IPS-NIHi7 (cell line): Measurements from ENCODE around the gene PSEN2.
"Not testable (repeated sequence)": the region's sequence is repeated elsewhere in the genome, so short reads cannot be mapped to it uniquely, and the experiment has no call there.

Experiments used
- DNase-seq: peaks from one replicate; pipeline ENCODE4 v3.0.0; 2012; ENCODE audit warnings: mixed read lengths; ENCODE audit errors: extremely low spot score

PSEN2 gene

DNA sequence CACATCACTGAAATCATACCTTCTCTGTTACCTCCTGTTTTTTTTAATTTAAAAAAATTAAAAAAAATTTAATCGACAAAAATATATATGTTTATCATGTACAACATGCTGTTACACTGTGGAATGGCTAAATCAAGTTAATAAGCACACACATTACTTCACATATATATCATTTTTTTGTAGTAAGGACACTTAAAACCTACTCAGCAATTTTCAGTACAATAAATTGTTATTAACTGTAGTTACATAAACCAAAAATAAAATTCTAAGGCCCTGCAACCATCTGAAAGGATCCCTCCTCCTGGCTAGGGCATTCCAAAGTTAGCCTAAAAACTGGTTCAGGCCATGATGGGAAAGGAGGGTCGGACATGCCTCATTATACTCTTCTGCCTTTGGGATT is 46.1 kb downstream of the PSEN2 start:
- no peak for DNase-seq

DNA sequence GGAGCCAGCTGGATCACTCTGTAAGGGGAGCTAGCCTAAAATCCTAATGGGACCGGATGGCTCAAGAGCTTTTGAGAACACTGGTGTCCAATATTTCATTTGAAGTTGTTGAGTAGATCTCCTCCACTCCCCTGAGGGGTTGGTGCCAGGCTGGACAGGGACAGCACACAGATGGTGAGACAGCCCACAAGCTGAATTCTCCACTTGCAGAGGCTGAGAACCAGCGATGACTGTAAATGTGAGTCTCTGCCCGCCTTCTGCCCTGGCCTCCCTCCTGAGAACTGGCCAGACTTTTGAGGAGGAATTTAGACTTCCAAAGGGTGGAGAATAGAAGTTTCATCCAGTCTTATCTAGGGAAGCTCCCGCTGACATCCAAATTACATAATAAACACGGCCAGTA is 49.2 kb downstream of the PSEN2 start:
- no peak for DNase-seq

DNA sequence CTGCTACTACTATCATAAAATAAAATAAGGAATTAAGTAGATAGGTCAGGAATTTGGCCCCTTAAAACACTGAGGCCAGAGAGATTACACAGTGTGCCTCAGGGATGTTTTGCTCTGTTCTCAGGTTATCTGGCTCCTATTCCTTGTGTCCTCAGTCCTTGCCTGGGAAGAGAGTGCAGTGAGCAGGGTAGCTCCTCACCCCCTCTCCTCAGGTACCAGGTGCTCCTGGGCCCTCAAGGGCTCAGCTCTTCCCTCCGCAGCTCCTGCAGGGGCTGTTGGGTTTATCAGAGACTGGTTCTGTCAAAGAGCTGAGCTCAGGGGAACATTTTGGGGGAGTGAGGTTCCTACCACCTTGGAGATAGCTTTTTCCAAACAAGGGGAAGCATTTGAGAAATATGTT is 49.6 kb downstream of the PSEN2 start:
- no peak for DNase-seq

DNA sequence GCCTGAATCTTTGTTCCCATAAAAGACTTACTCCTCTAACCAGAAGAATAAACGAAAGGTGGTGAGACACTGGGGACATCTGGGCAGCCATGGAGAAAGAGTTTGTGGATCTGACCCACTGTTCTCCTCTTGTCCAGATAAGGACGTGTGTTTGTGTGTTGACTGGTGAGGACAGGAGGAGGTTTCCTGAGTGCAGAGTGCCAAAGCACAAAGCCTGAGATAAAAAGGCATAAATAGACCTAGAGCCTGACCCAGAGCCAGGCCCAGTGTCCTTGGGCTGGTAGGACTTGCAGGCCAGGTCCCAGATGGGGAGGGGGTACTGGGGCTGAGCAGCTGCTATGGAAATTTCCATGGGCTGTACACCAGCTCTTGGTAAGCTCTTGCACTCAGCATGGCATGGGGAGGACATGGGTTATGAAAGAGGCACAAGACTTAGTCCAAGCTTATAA is 50.1 kb downstream of the PSEN2 start:
- DNase-seq, result no peak

DNA sequence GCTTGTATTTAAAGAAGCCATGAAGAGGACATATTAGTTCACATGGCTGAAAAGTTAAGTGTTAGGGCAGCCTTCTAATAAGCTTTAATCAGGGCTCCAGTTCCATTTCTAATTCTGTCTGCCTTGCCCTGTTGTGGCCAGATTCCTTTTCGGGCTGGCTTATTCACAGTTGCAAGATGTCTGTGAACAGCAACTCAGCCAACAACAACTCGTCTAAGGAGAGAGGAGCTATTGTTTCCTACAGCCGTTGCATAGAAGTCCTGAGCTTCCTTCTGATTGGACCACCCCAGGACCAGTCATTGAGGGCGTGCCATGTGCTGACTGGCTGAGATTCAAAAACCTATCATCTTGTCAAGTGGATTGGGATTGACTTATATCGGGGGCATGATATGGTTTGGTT is 51.1 kb downstream of the PSEN2 start:
- no peak for DNase-seq

DNA sequence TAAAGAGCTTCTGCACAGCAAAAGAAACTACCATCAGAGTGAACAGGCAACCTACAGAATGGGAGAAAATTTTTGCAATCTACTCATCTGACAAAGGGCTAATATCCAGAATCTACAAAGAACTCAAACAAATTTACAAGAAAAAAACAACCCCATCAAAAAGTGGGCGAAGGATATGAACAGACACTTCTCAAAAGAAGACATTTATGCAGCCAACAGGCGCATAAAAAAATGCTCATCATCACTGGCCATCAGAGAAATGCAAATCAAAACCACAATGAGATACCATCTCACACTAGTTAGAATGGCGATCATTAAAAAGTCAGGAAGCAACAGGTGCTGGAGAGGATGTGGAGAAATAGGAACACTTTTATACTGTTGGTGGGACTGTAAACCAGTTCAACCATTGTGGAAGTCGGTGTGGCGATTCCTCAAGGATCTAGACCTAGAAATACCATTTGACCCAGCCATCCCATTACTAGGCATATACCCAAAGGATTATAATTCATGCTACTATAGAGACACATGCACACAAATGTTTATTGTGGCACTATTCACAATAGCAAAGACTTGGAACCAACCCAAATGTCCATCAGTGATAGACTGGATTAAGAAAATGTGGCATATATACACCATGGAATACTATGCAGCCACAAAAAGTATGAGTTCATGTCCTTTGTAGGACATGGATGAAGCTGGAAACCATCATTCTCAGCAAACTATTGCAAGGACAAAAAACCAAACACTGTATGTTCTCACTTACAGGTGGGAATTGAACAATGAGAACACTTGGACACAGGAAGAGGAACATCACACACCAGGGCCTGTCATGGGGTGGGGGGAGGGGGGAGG is 59.1 kb downstream of the PSEN2 start:
- DNase-seq, result not testable (repeated sequence)

DNA sequence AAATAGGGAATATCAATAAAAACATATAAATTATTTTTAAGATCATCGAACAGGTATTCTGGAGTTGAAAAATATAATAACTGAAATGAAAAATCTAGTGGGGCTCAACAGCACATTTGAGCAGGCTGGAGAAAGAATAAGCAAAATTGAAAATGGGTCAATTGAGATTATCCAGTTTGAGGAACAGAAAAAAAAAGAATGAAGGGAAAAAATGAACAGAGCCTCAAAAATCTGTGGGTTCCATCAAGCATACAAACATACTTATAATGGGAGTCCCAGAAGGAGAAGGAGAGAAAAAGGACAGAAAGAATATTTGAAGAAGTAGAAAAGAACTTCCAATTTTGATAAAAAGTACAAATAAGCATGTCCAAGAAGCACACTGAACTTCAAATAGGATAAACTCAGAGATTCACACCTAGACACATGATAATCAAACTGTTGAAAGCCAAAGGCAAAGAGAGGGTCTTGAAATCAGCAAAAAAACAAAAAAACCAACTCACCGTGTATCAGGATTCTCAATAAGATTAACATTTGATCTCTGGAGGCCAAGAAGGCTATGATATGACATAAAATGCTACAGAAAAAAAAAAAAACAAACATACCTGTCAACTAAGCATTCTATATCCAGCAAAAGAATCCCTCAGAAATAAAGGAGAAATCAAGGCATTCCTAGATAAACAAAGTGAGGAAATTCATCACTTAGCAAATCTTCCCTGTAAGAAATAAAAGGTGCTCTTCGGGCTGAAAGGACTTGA is 64.2 kb downstream of the PSEN2 start:
- no peak for DNase-seq

DNA sequence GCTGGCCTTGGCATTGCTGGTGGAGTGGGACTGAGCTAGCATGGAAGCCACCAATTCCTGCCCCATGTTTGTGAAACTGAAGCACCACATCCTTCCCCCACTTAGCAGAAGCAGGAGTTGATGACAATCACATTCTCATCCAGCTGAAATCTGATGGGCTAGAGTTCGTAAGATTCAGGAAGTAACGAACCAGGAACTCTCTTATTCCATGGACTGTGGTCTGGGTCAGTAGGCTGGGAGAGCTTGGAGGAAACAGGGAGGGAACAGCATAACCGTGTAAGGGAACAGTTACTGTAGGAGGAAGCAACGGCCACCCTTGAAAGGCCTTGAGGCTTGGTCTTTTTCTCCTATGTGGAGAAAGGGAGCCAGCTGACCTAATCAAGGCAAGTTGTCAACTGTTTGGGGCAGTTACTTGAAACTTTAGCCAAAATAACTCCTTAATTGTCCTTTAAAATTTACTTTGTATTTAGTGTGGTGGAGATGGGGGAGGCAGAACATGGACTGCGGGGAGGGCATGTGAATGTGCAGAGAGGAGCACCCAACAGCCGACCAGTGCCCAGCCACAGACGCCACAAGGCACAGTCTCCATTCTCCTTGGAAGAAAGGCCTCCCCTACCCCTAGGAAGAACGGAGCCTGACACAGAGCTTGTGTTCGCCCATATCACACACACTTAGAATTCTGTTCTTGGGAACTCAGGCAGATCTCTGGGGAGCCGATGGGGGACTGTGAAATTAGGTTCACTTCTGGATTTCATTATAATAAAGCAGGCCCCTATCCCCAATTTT is 67.7 kb downstream of the PSEN2 start:
- no peak for DNase-seq

DNA sequence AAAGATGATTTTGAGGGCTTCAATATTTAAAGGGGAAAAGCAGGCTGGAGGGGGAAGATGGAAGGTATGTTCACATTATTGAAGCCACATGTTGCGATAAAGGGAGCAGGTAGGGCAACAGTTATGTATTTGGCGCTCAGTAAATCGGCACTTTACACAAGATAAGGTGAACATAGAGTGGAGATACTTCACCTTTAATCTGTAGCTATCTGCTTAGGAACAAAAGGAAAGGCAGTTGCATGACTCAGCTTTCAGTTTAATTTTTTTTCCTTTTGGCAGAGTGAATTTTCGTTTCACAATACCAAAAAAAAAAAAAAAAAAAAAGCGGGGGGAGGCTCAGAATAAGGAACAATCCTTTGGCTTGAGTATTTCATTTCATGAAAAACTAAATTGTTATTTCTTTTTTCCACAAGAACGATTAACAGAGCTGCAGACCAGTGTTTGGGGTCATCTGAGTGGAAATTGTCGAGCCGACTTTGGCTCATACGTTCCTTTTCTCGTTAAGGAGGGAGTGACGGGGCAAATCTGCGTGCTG is 68.6 kb downstream of the PSEN2 start:
- DNase-seq, result no peak

DNA sequence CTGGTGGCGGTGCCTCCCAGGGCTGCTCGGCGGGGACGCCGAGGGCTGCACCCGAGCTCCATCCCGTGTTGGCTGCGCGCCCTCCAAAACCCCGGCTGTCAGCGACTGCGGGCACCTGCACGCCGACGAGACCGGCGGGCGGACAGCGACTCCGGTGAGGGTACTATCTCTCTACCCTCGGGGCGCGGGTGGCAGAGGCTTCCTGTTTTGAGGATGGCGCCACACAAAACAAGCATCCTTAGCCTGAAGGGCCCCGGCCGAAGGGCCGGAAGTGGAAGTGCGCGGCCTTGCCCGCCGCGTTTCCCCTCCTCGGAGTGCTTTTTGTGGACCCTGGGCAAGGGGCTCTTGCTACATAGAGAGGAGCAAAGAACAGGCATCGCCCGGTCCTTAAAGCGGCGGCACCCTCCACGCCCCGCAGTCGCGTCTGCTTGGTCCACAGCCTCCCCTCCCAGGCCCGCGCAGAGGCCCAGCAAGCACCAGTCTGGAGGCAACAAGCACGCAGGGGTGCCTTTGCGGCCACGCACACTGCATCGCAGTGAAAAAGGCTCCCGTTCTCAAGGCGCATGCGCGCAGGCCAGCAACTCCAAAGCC is 69.1 kb downstream of the PSEN2 start:
- DNase-seq, result peak; percentile 63

DNA sequence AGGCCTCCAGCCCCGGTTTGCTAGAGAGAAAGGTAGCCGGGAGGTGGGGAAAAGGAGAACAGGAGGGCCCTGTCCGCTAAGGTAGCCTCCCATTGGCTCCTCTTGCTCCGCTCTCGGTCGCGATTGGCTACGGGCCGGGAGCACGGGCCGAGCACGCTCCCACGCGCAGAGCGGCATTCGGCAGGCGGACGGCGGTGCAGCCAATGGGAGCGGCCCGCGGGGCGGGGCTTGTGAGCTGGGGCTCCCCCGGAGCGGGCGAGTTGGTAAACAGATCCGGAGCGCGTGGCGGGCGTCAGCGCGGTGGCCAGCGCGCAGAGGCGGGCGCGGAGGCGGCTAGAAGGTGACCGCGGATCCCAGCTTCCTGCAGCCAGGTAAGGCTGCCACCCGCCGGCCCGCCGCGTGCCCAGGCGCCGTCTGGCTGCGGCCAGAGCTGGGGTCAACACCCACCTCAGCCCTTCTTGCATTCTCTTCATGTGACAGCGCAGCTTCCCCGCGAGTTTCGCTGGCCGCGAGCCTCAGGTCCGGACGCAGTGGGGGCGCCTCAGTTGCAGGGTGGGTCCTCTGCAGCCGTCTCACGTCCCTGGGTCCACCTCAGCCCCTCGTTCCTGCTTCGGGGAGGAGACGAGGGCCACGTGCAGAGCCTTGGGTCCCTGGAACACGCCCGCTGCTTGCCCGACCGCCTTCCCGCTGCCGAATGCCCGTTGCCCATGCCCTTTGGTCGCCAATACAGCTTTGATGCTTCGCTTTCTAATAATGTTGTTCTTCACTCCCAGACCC is 69.8 kb downstream of the PSEN2 start, which contains the start of gene COQ8A:
TSS of gene COQ8A (plus strand) at position 266 of the 777 bp plus-strand sequence. CDS start 21,092 bp downstream, outside the sequence.
- peak; percentile 99 for DNase-seq

DNA sequence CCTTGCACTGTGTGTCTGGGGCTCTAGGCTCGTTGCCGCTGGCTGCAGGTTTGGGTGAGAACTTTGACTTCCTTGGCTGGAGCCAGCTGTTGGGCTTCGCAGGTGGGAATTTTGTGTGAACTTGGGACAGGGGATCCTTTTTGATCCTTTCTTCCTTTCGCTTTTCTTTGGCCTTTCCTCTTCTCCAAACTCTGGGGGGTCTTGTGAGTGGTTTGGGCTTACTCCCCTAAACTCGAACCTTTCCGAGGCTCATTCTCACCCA is 70.3 kb downstream of the PSEN2 start:
- no peak for DNase-seq

DNA sequence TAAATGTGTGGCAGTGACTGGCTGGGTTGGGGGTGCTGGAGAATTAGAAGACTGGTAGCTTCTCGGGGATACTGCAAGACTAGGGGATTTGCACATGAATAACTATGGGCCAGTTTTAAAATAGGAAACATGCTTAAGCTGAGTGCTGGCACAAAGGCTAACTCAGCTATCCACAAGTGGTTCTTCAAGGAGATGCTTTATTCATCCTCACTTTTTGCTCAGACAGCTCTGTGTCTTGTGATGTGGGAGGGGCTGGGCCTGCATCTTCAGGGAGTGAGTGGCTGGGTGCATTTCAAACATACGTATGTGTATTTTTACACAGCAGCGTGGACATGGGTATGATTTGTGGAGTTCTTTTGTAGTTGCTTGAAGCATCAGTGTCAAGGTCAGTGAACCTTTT is 72.0 kb downstream of the PSEN2 start:
- no peak for DNase-seq

DNA sequence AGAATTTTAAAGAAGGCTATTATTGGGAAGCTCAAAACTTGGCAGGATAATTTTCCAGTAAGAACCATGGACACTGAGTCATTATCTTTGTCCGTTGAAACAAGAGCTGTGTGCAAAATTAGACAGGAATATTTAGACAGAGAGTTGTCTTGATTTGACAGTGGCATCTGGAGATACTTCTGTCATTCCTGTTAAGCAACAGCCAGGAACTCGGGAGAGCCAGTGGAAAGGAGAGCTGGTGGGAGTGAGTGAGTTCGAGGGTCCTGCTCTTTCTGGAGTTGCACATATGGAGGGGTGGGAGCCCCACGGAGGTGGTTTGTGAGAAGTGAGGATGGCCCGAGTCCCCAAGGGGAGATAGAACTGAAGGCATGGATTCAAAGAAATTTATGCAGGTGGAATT is 72.7 kb downstream of the PSEN2 start:
- no peak for DNase-seq

DNA sequence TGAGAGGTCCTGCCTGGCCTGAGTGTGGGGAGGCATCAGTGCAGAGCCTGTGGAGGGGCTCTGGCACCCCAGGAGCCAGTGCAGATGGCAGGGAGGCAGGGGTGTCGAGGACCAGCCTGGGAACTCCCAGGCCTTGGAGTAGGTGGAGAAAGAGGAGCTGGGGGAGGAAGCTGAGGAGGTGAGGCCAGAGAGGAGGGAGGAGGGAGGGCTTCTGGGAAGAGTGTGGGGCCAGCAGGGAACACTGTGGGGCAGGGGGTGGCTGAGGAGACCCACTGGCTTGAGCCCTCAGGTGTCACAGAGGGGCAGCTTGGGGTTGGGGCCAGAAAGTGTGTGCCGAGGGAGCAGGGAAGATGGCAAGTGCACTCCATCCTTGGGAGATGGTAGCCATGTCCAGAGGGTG is 73.5 kb downstream of the PSEN2 start:
- DNase-seq, result no peak

DNA sequence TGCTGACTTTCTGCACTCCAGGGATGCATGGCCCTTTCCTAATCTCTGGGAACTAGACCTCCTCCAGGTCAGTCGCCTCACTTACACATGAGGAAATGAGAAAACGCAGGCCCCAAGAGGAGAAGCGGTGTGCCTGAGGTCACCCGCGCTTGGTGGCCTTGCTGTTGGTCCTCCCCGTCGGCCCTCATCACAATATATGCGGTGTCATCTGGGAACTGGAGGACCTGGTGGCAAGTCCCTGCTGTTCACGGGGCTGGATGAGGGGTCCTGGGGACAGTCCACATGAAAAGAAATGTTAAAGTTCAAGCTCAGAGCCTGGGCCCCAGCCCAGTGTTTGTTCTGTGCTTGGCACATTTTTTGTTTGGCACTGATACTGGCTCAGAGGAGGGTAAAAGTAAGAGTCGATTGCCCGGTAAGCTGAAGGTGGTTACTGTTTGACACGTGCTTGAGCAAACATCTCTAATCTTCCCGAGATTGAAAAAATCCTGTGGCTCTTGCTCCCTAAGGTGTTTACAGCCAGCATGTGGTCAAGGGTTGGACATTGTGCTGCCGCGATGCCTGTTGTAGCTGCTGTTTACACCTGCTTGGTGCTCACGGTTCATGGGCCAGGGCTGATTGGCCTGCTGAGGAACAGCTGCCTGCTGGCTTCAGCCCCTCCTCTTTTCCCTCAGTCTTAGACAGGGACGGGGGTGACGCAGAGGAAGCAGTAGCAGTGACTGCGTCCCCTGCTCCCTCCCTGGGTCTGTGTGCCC is 74.9 kb downstream of the PSEN2 start:
- DNase-seq, result peak; percentile 45
